Fibroblast of skin of back (primary cell): ENCODE measurements around the gene UBE2L5.

Source experiments
- DNase-seq: peaks from one replicate; pipeline ENCODE4 v3.0.0-alpha.2; 2013

UBE2L5 gene

DNA sequence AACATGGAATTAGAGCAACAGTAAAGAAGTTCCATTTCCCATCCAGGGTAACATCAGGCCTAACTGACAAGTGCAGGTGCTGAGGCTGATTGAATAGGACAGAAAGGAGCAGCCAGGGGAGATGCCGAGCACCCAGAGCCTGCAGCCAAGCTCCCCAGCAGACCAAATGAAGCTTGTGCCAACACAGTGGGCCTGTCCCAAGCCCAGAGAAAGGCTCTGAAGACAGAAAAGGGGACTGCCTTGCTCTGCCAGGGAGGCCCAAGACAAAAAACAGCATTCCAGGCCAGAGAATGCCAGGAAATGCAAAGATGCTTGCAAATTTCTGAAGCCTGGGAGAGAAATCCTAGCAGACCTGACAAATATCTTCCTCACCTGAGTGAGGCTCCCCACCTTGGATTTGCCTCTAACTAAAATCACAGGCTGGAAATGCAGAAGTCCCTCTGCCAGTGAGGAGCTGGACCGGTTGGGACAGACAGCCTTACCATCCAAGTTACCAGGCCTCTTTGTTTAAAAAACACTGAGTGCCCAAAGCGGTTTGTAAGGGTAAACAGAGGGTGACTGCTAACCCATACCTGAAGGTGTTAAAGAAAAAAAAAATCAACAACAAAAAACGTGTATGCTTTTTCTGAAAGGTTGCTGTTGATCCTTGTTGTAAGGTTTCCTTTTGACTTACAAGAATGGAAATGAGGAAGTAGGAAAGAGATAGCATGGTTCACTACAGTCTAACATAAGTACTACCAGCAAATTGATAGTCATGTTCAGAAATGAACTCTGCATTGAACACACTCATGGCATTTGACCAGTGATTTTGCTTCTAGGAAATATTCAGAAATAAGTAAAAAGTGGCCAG is 55.3 kb downstream of the UBE2L5 start:
- no peak for DNase-seq
